ENCODE data around the gene LRRC8A. TPM values are rescaled to one million over a fixed set of nuclear protein-coding genes. Genes with fewer than 3 reads are reported as not detected.

LRRC8A gene
- 93.0 TPM for total RNA-seq (ENCODE audit: unreplicated experiment)
- long read RNA-seq, full-length matches to known transcripts: 1 of 10 reads
- long read RNA-seq, partial matches to known transcripts: 7 of 10 reads
- long read RNA-seq, other reads (novel, unspliced or antisense): 2 of 10 reads

DNA sequence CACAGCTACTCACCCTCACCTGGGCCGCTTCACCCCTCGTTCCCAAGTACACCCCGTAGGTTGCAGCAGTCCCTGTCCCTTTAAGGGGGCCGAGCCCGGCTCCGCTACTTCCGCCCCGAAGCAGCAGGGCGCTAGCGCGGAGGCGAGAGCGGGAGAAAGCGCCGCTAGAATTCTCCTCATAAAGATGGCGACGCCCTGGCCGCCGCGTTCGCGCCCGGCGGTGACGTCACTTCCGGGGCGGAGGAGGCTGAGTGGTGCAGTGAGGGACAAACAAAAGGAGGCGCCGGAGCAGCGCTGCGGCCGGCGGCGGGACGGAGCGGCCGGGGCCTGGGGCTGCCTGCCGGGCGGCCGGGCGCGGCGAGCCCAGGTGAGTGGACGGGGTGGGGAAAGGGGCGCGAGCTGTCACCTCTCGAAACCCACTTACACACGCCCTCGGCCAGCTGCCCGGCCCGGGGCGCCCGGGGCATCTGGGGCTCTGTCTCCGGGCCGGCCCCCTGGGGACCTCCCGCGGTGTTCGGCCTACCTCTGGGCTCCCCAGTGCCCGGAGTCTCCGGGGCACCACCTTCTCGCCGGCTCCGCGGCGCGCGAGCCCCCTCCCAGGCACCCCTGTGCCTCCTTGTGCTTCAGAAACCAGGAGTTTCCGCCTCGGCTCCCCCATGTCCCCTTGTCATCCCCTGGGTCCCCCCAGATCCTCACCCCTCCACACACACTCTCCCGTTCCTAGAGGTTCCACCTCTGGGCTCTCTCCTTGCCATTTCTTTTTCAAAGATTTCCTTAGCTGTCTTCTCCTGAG, at the start of gene LRRC8A, which contains the start of gene KYAT1:
LRRC8A (plus strand) TSS at position 250 of the 793 bp plus-strand sequence. CDS start 25,032 bp downstream, outside the sequence.
KYAT1 (minus strand) TSS at position 67 of the 793 bp plus-strand sequence. CDS start 36,545 bp downstream, outside the sequence.
- DNase-seq: peak; percentile 99
- H3K27me3 Mint-ChIP-seq (ENCODE audit: unreplicated experiment): peaks cover 13% of the 10 kb centered on the region
- peak within 1 kb of the TSS; percentile 98 for H3K27ac Mint-ChIP-seq (ENCODE audit: unreplicated experiment)
- H3K4me1 Mint-ChIP-seq (ENCODE audit: low read depth, unreplicated experiment): peaks cover 14% of the 10 kb centered on the region
- TF ChIP-seq, protein P1, sequence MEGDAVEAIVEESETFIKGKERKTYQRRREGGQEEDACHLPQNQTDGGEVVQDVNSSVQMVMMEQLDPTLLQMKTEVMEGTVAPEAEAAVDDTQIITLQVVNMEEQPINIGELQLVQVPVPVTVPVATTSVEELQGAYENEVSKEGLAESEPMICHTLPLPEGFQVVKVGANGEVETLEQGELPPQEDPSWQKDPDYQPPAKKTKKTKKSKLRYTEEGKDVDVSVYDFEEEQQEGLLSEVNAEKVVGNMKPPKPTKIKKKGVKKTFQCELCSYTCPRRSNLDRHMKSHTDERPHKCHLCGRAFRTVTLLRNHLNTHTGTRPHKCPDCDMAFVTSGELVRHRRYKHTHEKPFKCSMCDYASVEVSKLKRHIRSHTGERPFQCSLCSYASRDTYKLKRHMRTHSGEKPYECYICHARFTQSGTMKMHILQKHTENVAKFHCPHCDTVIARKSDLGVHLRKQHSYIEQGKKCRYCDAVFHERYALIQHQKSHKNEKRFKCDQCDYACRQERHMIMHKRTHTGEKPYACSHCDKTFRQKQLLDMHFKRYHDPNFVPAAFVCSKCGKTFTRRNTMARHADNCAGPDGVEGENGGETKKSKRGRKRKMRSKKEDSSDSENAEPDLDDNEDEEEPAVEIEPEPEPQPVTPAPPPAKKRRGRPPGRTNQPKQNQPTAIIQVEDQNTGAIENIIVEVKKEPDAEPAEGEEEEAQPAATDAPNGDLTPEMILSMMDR (IDR thresholded peaks at IDR 0.05; ENCODE audit: partially characterized antibody, unreplicated experiment): no peak
- H3K9me3 Mint-ChIP-seq (ENCODE audit: unreplicated experiment): peaks cover 11% of the 10 kb centered on the region
- peaks cover 6% of the 10 kb centered on the region for H3K36me3 Mint-ChIP-seq (ENCODE audit: unreplicated experiment)
- H3K4me3 Mint-ChIP-seq (ENCODE audit: unreplicated experiment): peak within 1 kb of the TSS; percentile 99

- H3K4me1 Mint-ChIP-seq (ENCODE audit: low read depth, unreplicated experiment): peaks cover 4% of the 10 kb centered on the region
- TF ChIP-seq, protein P1 (IDR thresholded peaks at IDR 0.05; ENCODE audit: partially characterized antibody, unreplicated experiment): no peak
- no peak for DNase-seq
- H3K36me3 Mint-ChIP-seq (ENCODE audit: unreplicated experiment): no peaks in the 10 kb centered on the region
- peaks cover 4% of the 10 kb centered on the region for H3K9me3 Mint-ChIP-seq (ENCODE audit: unreplicated experiment)
- no peak overlapping the region for H3K27ac Mint-ChIP-seq (ENCODE audit: unreplicated experiment)
- H3K4me3 Mint-ChIP-seq (ENCODE audit: unreplicated experiment): no peak overlapping the region
- no peaks in the 10 kb centered on the region for H3K27me3 Mint-ChIP-seq (ENCODE audit: unreplicated experiment)
Measured at GRCh38 chr9:128833696-128834095, 48.2 kb upstream of the LRRC8A start.

GRCh38 chr9:128835246-128836210, 46.4 kb upstream of the LRRC8A start:
- Mint-ChIP-seq H3K36me3 (ENCODE audit: unreplicated experiment) (no peaks in the 10 kb centered on the region), H3K27ac (ENCODE audit: unreplicated experiment) (peak overlapping the region; percentile 59), H3K9me3 (ENCODE audit: unreplicated experiment) (peaks cover 2% of the 10 kb centered on the region), H3K27me3 (ENCODE audit: unreplicated experiment) (no peaks in the 10 kb centered on the region), H3K4me3 (ENCODE audit: unreplicated experiment) (no peak overlapping the region), H3K4me1 (ENCODE audit: low read depth, unreplicated experiment) (no peaks in the 10 kb centered on the region)
- DNase-seq: no peak
- TF ChIP-seq, protein P1 (IDR thresholded peaks at IDR 0.05; ENCODE audit: partially characterized antibody, unreplicated experiment): no peak

- Mint-ChIP-seq H3K4me3 (ENCODE audit: unreplicated experiment) (no peak overlapping the region), H3K27ac (ENCODE audit: unreplicated experiment) (no peak overlapping the region), H3K36me3 (ENCODE audit: unreplicated experiment) (no peaks in the 10 kb centered on the region), H3K27me3 (ENCODE audit: unreplicated experiment) (no peaks in the 10 kb centered on the region), H3K4me1 (ENCODE audit: low read depth, unreplicated experiment) (no peaks in the 10 kb centered on the region), H3K9me3 (ENCODE audit: unreplicated experiment) (peaks cover 2% of the 10 kb centered on the region)
- DNase-seq: no peak
- TF ChIP-seq, protein P1 (IDR thresholded peaks at IDR 0.05; ENCODE audit: partially characterized antibody, unreplicated experiment): no peak
Measured at GRCh38 chr9:128836509-128837145, 45.3 kb upstream of the LRRC8A start.
